ENCODE data around the gene RMI2.

RMI2 gene

DNA sequence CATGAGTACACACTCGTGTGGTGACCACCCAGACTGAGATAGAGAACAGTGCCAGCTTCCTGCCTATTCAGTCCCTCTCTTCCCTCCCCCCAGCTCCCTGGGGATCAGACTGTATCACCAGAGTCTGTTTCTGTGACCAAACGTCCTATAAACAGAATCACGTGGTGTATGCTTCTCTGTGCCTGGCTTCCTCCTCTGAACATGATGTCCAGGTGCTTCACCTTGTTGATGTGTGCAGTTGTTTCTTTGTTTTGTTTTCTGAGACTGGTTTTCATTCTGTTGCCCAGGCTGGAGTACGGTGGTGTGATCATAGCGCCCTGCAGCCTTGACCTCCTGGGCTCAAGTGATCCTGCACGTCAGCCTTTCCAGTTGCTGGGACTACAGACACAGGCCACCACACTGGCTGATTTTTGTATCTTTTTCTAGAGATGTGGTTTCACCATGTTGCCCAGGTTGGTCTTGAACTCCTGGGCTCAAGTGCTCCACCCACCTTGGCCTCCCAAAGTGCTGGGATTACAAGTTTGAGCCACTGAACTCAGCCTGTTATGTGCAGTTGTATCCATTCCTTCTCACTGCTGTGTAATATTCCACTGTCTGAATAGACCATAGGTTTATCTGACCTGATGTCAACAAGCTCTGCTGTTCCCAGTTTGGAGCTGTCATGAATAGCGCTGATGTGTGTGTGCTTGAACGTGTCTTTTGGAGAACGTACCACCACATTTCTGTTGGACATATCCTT, 35.2 kb upstream of the RMI2 start:
- DNase-seq (ENCODE audit: low spot score), result no peak

GRCh38 chr16:11310634-11310977, 34.7 kb upstream of the RMI2 start:
- no peak for DNase-seq (ENCODE audit: low spot score)

DNA sequence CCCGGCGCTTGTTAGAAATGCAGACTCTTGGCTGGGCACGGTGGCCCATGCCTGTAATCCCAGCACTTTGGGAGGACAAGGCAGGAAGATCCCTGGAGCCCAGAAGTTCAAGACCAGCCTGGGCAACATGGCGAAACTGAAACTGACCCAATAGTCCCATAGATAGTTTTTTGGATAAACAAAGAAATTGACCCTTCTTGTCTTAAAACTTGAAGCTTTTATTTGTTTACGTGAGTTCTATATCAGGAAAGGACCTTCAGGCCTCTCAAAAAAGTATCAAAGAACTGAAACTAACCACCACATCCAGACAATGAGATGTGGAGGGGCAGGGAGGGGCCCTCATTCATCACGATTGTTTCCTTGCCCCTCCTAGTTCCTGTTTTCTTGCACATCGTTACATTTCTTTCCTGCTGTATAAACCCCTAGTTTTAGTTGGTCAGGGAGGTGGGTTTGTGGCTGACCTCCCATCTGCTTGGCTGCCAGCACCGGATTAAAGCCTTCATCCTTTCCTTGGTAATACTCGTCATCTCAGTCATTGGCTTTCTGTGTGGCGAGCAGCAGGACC, 34.2 kb upstream of the RMI2 start:
- no peak for DNase-seq (ENCODE audit: low spot score)

DNA sequence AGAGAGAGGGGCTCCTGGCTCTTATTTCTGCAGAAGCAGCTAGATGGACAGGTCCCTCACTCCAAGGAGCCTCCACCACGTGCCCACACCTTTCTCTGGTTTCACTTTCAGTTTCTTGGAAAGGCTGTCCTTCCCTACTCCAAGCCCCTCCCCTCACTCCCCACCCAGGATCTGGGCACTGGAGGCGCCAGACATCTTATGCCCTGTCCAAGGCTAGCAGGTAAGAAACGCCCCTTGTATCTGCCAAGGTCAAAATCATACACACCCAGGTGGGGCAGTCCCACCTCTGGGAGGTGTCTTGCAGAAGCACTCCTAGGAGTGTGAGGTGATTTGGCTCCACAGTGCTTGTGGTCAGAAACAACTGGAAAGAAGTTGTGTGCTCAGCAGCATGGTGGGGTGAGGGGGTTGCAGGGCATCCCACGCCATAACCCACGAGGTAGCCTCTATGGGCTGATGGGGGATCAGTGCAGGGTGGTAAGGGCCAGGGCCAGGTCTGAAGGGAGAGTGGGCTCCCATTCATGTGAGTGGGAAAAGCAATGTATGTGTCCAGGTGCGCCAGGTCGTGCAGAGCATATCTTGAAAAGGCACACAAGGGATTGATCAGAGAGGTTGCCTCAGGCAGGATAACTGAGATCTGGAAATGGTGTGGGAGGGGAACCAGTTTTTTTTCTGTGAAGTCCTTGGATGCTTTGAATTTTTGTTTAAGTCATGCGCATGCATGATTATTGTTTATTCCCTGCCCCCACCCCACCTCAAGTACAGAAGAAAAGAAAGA, 32.4 kb upstream of the RMI2 start:
- DNase-seq (ENCODE audit: low spot score), result no peak

GRCh38 chr16:11313493-11314308, 31.6 kb upstream of the RMI2 start:
- no peak for DNase-seq (ENCODE audit: low spot score)

DNA sequence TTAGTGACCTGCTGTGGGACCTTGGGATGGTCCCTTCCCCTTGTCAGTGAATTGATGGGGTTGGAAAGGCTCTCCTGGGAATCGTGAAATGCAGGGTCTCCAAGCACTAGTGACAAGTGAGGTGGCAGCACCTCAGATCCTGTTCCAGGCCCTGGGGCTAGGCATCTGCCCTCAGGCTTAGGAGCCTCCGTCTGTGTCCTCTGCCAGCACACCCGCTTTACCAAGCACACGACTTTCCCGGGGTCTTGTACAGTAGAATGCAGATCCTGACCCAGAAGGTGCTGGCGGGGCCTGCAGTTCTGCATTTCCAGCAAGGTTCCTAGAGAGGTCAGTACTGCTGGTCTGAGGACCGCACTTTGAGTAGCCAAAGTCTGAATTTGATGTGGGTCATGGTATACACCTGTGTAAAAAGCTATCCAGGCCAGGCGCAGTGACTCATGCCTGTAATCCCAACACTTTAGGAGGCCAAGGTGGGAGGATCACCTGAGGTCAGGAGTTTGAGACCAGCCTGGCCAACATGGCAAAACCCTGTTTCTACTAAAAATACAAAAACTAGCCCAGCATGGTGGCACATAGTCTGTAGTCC, 30.9 kb upstream of the RMI2 start:
- DNase-seq (ENCODE audit: low spot score), result no peak

DNA sequence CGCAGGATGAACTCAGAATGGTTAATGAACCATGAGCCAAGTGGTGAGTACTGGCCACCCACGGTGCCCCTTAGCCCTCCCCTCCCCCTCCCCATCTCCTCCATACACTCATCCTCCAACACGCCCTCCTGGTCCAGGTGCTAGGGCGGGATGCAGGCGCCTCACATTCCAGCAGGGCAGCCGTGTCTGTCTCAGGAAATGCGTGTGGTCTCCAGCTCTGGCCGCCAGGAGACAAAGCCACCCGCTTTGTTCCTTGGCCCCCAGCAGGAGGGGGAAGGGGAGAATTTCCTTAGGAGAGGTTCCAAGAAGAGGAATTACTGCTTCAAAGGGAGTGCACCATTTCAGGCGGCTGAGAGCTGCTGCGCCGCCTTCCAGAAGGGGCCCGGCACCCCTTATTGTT, 29.7 kb upstream of the RMI2 start:
- no peak for DNase-seq (ENCODE audit: low spot score)

DNA sequence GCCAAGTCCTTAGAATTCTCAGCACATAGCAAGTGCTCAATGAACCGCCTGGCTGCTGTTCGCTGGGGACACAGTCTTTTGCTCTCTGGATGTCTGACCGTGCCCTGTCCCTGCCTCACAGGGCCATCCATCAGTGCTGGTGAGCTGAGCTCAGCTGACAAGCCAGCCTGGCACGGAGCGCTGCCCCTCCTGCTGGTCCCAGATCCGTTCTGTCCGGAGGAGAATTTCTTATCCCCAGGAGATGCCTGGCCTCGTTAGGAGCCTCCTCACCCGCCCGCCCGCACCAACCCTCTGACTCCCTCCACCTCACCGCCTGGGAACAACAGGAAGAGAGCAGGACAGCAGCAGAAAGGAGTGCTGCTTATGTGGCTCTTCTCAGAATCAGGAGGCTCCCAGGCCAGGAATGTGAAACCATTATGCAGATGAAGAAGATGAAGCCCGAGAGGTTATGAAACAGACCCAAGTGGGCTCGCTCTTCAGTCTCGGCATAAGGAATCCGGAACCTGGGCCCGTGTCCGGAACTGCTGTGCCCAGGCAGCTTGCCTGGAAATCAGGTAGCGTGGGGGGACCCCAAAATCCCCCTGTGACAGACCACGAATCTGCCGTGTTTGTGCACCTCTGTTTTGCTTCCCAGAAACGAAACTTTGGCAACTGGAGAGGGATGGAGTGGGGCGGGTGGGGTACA, 28.8 kb upstream of the RMI2 start:
- DNase-seq (ENCODE audit: low spot score), result no peak

- DNase-seq (ENCODE audit: low spot score), result no peak
Observed at GRCh38 chr16:11318817-11319216, 26.4 kb upstream of the RMI2 start.

GRCh38 chr16:11319529-11320146, 25.6 kb upstream of the RMI2 start:
- peak; percentile 47 for DNase-seq (ENCODE audit: low spot score)

- DNase-seq (ENCODE audit: low spot score), result no peak
Observed at GRCh38 chr16:11320170-11320569, 25.1 kb upstream of the RMI2 start.

DNA sequence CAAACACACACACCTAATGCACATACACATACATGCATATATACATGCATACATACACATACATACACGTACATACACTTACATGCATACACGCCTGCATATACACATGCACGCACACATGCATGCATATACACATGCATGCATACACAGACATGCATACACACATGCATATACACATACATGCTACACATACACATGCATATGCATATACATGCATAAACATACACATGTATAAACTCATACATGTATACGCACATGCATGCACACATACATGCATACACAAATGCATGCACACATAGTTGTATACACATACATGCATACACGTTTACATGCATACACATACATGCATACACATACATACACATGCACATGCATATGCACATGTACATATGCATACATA, 23.6 kb upstream of the RMI2 start:
- no peak for DNase-seq (ENCODE audit: low spot score)

- no peak for DNase-seq (ENCODE audit: low spot score)
Observed at GRCh38 chr16:11322823-11323222, 22.4 kb upstream of the RMI2 start.

DNA sequence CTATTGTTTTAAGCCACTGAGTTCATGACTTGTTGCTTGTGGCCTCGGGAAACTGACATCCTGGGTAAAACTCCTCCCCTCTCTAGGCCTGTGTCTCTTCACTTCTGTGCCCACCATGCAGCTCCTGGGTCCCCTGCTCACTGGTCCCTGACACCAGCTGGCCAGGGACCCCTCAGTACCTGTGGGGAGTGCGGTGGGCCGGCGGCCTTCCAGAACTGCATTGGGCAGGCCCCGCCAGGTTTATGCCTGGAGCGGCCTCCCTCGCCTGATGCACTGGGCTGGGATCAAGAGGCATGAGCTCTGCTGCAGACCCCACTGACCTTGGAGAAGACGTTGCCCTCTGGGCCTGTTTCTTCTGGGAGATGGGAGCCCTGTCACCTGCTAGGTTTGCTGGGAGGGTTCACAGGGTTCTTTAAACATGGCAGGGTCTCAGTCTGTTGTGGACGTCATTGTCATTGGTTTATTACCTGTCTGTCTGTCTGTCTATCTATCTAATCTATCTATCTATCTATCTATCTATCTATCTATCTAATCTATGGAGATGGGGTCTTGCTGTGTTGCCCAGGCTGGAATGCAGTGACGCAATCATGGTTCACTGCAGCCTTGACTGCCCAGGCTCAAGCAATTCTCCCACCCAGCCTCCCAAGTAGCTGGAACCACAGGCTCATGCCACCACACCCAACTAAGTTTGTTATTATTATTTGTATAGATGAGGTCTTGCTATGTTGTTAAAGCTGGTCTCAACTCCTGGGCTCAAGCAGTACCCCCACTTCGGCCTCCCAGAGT, 21.5 kb upstream of the RMI2 start:
- no peak for DNase-seq (ENCODE audit: low spot score)

DNA sequence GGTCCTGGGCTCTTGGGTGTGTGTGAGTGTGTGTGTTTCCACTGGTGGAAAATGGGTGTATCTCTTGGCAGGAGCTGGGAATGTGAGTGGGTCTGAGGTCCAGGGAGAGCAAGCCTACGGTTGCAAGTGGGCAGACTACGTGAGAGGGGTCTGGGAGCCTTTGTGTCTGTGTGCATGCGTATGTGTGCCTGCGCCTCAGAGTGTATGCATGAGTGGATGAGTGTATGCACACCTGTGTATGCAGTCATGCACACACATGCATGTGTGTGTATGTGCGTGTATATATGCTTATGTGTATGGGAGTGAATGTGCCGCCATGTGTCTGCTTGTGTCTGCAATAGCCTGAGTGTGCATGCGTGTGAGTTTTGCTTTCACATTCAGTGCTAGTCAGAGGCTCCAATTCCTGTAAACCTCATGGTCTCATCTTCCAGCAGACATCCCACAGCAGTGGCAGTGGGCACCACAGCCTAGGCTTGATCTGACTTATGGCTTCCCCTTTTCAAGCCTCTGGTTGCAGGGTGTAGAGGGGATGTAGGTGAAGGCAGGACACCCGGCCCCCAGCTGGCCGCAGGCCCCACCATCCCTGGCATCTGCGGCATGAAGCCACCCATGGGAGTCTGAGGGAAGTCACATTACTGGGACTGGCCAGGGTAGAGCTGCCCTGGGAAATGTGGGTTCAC, 19.7 kb upstream of the RMI2 start:
- no peak for DNase-seq (ENCODE audit: low spot score)

DNA sequence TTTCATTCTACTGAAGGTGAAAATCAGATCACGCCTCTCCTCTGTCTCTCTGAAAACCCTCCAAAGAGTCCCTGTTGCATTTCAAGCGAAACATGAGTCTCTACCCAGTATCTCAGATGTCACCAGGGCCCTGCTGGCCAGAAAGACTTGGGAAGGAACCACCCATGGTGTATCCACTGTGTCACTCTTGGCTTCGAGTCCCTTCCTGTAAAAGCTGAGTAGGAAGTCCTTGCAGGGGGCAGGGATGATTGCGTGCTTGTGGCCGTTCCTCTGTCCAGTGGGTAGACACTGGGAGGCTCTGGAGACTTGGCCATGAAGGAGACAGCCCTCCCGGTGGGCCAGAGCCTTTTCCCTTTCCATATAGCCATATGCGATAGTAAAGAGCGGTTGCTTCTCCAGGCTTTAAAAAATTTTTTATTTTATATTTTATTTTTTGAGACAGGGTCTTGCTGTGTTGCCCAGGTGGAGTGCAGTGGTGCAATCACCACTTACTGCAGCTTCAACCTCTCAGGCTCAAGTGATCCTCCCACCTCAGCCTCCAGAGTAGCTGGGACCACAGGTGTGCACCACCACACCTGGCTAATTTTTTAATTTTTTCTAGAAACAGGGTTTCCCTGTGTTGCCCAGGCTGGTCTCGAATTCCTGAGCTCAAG, 19.0 kb upstream of the RMI2 start:
- no peak for DNase-seq (ENCODE audit: low spot score)

DNA sequence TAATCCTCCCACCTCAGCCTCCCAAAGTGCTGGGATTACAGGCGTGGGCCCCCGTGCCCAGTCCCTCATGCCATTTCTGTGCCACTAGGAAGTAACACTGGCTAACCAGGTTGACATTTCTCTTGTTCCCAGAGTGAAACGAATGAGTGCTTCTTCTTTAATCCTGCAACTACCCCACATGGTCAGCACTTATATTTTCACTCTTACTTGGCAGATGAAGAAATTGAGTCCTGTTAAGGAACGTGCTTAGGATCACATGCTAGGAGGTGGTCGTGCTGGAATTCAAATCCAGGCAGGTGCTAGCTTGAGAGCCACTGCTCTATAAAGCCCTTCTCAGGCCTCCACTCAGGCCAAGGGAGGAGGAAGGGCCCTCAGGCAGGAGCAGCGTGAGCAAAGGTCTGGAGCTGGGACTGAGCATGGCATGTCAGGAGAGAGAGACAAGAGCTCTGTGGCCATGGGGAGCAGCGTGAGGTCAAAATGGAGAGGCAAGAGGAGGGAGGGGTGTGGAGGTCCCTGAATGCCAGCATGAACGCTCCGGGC, 18.5 kb upstream of the RMI2 start:
- DNase-seq (ENCODE audit: low spot score), result no peak

GRCh38 chr16:11327277-11328171, 17.7 kb upstream of the RMI2 start:
- DNase-seq (ENCODE audit: low spot score), result no peak
